ENCODE data around the gene EMCN.
"Not testable (repeated sequence)": the region's sequence is repeated elsewhere in the genome, so short reads cannot be mapped to it uniquely, and the experiment has no call there.

The EMCN gene, protein sequence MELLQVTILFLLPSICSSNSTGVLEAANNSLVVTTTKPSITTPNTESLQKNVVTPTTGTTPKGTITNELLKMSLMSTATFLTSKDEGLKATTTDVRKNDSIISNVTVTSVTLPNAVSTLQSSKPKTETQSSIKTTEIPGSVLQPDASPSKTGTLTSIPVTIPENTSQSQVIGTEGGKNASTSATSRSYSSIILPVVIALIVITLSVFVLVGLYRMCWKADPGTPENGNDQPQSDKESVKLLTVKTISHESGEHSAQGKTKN

DNA sequence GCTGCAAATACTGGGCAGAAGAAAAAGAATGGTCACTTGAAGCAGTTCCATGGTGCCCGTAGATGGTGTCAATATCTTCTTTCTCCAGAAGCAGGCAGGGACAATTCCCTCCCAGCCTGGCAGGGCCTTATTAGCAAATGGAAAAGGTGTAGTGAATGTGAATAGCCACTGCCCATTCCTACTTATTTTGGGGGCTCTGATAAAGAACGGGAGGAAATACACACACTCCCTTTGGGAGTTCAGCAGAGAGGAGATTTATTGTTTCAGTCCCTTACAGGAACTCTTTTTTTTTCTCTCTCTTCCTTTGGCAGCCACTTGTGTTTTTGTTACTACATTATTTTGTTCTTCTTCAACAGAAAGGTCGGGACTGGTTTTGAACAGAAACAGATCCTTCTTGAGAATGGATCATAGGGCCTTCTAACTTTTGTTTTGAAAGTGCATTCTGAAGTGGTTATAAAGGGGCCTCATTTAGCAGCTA, at the start of gene EMCN:
TSS of gene EMCN (minus strand) at position 159 of the 478 bp plus-strand sequence. CDS start at position 51, 108 bp downstream.
- no peak for DNase-seq

DNA sequence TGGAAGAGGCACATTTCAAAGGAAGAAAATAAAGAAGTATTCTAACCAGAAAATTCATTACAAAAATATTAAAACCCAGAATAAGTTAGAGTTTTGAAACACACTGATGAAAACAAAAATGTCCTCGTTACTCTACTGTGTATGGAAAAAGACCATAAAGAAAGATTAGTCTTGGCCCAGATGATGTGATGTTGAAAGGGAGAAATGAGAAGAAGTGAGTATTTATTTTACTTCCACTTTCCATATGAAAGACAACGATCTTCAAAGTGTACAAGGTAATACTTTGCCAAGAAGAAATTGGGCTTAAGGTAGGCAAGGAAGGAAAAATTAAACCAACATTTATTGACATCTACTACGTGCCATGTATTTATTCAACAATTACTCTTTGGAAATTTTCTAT, 48.6 kb upstream of the EMCN start:
- no peak for DNase-seq

DNA sequence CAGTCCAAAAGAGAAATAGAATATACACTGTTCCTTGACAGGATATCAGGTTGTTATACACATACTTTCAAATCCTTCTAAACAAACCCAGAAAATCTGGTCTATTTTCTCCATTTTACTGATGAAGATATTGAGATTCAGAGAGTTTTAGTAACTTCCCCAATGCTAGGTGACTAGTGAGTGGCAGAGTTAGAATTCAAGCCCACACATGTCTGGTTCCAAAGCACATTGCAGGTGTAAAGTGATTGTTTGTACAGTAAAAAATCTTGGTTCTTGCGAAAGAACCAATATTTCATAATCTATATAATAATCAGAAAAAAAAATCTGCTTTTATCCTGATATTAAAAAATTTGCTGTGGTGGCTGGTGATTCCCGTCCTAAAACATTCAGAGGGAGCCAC, 39.5 kb upstream of the EMCN start:
- no peak for DNase-seq

DNA sequence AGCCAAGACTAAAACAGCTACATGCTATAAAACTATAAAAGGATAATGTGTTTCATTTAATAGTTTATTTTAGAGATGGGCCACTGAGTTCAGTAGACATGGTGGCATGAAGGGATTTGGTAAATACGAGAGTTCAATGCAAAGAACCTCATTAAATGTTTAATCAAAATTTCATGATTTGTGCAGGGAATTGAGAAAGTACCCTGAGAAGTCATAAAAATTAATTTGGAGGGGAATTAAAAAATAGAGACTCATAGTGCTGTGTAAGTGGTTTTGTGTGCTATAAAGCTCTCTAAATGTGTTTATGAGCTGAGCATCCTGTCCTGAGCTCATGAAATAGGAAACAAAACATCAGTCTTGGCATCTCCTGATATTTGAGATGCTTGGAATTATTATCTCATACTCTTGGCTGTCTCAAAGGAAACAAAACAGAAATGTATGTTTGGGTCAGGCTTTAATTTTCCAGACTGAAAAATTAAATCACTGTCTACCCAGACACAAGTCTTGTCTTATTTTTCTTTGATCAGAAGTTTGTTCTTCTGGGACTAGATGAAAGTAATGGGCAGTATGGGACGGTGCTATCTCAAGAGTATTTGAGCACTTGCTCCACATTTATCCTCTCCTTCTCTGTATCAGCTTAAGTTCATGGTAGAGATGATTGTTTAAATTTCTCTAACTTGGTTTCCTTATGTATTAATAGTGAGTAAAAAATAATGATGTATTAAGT, 38.0 kb upstream of the EMCN start:
- no peak for DNase-seq

GRCh38 chr4:100548200-100548560, 30.4 kb upstream of the EMCN start:
- DNase-seq: no peak

DNA sequence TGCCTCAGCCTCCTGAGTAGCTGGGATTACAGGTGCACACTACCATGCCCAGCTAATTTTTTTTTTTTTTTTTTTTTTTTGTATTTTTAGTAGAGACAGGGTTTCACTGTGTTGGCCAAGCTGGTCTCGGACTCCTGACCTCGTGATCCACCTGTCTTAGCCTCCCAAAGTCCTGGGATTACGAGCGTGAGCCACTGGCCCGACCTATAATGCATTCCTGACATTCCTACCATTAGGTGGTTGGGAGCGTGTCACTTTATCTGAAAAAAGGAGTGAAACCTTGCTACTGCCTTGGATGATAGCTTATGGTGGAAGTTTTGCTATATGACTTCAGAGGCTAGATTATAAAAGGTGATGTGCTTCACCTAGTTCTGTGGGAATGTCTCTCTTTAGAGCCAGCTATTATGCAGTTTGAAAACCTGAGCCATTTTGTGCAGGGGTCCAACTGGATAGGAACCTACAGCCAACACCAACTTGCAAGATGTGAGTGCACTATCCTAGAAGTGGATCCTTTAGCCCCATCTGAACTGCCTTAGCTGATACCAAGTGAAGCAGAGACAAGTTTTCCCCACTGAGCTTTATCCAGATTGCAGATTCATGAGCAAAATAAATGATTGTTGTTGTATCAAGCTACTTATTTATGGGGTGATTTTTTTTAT, 29.8 kb upstream of the EMCN start:
- DNase-seq: no peak

DNA sequence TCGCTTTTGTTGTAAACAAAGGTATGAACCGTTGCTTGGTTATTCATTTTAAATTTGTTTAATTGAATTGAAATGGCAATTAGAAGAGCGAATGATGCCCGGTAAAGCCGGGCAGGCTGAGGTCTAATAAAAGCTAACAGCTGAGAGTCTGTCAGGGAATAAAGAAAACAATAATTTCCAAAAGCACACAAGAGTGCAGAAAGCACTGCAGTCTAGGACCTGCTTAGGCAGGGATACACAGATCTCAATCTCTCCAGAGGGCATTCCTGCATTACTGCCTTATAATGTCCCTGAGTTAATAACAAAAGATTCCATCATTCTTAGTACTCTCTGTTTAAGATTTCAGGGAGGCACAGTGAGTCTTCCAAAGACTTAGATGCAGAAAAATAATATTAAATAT, 27.6 kb upstream of the EMCN start:
- DNase-seq: no peak

- no peak for DNase-seq
Observed at GRCh38 chr4:100540131-100540530, 22.3 kb upstream of the EMCN start.

DNA sequence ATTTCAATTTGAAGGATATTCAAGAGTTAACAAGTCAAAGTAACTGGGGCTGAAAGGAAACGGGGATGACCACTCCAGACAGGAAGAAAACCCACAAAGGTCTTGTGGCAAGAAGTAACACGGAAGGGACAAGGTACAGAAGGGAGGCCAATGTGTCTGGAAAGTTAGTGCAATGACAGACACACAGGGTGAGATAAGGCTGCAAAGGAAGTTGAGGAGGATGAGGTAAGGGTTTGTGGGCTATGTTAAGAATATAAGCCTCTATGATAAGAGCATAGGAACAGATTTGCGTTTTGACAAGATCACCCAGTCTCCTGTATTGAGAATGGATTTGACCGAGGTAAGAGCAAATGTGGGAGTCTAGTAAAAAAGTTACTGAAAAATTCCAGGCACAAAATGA, 21.9 kb upstream of the EMCN start:
- no peak for DNase-seq

DNA sequence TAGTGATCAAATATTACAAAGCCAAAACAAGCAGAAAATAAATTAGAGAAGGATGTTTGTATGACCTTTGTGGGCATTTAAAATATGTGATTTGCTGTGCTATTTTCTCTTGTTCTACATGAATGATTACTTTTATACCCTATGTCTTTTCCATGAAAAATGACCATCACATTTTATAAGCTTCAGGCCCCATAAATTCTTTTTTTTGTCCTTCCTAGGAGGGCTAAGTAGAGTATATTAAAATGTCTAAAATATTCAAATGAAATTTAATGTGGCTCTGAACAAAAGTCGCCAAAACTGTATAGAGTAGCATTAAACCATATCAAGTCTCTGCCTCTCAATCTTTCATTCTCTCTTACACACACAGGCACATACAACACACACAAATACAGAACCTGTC, 15.9 kb upstream of the EMCN start:
- DNase-seq: no peak

GRCh38 chr4:100530161-100530560, 12.3 kb upstream of the EMCN start:
- DNase-seq: not testable (repeated sequence)

GRCh38 chr4:100525686-100526085, 7.9 kb upstream of the EMCN start:
- DNase-seq: no peak

DNA sequence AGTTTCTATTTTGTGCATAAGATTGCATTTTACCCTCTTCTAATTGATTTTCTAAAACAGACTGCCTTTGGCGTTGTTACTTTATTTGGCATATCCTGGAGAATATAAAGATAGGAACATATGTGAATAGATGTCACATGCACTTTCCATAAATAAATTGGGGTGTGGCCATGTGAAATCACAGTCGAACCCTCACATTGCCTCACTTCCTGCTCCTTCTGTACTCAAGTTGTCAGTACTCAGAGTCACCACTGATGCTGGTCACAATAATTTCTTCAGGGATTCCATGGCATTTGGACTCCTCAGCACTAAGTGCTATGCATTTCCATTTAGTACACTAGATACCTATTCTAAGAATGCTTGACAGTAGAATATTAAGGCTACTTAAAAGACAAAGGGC, 1.4 kb upstream of the EMCN start:
- no peak for DNase-seq

GRCh38 chr4:100516225-100516624, 1.6 kb downstream of the EMCN start:
- no peak for DNase-seq

DNA sequence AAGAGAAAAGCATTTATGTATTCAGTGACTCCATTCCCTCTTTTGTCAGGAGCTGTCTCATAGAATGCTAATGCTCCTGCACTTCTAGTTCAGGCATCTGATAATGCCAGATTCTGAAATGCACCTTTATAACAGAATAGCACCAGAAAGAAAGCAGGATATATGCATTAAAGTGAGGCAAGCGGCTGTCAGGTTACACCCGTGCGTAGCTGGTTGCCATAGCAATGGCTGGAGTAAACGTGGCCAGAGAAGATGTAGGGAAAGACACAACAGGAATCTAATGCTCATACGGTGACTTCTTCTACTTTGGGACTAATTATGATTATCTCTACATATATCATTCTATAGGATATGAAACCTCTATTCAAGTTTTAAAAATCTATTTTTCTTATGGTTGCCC, 5.9 kb downstream of the EMCN start:
- no peak for DNase-seq

DNA sequence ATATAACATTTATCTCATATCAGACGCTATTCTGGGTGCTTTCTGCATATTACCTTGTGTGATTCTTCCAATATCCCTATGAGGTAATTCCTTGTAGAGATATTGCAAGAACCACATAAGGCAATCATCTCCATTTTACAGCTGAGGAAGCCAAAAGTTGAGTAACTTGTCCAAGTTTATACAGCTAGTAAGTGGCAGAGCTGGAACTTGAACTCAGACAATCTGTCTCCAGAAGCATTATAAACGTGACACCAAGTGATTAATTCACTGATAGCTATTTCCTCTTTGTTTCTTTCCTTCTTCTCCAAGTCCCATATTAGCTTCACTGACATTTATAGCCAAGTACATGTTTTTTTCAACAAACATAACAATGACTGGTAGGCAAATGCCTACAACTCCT, 7.3 kb downstream of the EMCN start:
- DNase-seq: no peak

- no peak for DNase-seq
Observed at GRCh38 chr4:100509386-100509785, 8.4 kb downstream of the EMCN start.

DNA sequence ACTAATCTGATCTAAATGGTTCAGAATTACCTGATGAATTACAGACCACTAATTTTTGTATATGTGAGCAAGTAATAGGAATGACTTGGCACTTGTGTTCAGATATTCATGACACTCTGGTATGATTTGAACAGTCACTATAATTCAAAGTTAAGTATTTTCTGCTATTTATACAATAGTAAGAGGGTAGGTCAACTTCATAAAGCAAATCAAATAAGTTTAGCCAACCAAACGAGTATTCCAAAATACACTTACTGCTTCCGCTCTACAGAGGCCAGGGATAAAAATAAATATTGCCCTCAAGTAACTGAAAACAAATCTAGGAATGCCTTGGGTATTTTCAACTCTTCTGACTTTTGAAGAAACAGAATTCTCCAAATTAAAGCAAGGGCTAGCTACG, 9.1 kb downstream of the EMCN start:
- DNase-seq: no peak

GRCh38 chr4:100504086-100504874, 13.5 kb downstream of the EMCN start:
- no peak for DNase-seq

DNA sequence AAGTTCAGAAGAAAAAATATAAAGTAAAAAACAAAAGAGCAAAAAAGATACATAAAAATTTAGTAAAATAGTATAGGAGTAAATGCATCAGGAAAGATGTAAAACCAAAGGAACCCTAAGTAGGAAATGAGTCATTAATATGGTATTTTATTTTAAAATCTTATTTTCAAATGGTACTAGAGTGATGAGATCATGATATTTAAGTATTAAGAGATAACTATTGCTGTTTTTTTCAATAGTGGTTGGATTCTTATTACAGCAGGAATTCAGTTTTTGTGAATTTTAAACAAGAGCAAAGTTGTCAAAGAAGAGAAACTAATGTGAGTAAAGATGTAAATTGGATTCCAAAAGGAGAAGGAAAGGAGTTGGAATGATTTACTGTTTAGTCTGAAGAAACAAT, 20.0 kb downstream of the EMCN start:
- DNase-seq: no peak

DNA sequence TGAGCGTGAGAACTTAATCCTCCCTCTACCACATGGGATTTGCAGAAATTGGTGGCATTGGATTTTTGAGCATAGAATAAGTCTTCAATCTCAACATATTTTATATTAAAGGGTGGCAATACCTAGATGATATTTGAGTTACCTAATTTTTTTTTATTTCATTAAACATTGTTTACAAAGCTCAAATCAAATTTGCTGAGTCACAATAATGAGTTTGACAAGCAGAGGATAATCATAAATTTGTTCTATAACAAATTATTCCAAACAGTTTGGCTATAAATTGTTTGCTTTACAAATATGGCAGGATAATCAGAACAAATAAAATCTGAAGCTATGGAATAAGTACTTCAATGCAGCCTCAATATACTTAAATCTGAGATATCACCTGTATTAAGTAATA, 22.7 kb downstream of the EMCN start:
- DNase-seq: no peak

GRCh38 chr4:100494166-100494565, 23.7 kb downstream of the EMCN start:
- DNase-seq: no peak

GRCh38 chr4:100493756-100494155, 24.1 kb downstream of the EMCN start:
- DNase-seq: no peak

Measured in activated CD4-positive, CD25-positive, alpha-beta regulatory T cell (primary cell).